Measurements from ENCODE around the gene ZNRF3. TPM values are rescaled to one million over a fixed set of nuclear protein-coding genes. Genes with fewer than 3 reads are reported as not detected.

The ZNRF3 gene
- total RNA-seq, 1 donor from 2014 or later: 7.9 TPM

DNA sequence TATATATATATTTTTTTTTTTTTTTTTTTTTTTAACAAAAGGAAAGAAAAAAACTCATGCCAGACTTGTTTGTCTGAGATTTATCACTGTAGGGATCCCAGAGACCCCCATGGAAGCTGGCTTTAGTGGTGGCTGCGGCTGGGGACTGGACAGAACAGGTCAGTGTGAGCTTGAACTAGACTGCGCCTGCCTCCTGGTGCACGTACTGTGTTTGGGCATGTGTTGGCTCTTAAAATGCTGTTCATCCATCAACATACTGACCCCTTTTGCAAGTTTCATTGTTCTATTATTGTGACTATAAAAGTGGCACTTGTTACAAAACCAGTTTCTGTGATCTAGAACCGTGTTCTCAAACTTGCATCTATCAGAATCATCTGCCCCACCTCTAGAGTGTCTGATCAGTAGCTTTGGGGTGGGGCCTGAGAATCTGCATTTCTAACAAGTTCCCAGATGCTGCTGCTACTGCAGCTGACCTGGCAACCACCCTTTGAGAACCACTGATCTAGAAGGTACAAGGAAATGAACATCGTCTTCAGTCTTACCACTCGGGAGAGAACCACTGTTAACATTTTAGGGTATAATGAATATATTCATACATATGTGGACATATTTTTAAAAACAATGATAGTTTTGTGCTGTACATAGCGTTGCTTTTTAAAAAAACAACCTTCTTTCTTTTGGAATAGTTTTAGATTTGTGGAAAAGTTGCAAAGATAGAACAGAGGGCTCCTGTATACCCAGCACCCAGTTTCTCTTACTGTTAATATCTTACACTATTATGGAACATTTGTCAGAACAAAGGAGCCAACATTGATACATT lies 54.0 kb downstream of the ZNRF3 start:
- Histone ChIP-seq H3K27ac (no peak overlapping the region), H3K27me3 (no peaks in the 10 kb centered on the region), H3K36me3 (no peaks in the 10 kb centered on the region), H3K9me3 (no peaks in the 10 kb centered on the region), H3K4me1 (peaks cover 21% of the 10 kb centered on the region), H3K4me3 (no peak overlapping the region)
- no peak for DNase-seq (ENCODE audit: extremely low spot score in 2 of 2)
- TF ChIP-seq POLR2AphosphoS5 (IDR thresholded peaks at IDR 0.05; ENCODE audit: insufficient read depth in 1 of 2, low read depth in 1 of 2): no peak
- no peak for TF ChIP-seq POLR2A (IDR thresholded peaks at IDR 0.05)
- no peak for TF ChIP-seq CTCF (IDR thresholded peaks at IDR 0.05)
- intact Hi-C loops (cut with DNase I): no loop called here

- Histone ChIP-seq H3K4me3 (no peak overlapping the region), H3K27me3 (no peaks in the 10 kb centered on the region), H3K36me3 (no peaks in the 10 kb centered on the region), H3K9me3 (no peaks in the 10 kb centered on the region), H3K27ac (no peak overlapping the region), H3K4me1 (peaks cover 27% of the 10 kb centered on the region)
- DNase-seq (ENCODE audit: extremely low spot score in 2 of 2): no peak
- intact Hi-C loops (cut with DNase I): no loop called here
- TF ChIP-seq POLR2A (IDR thresholded peaks at IDR 0.05) (no peak), POLR2AphosphoS5 (IDR thresholded peaks at IDR 0.05; ENCODE audit: insufficient read depth in 1 of 2, low read depth in 1 of 2) (no peak), CTCF (IDR thresholded peaks at IDR 0.05) (no peak)
Measured at GRCh38 chr22:28938286-28938833, 55.0 kb downstream of the ZNRF3 start.

- intact Hi-C loops (cut with DNase I): no loop called here
- TF ChIP-seq POLR2AphosphoS5 (IDR thresholded peaks at IDR 0.05; ENCODE audit: insufficient read depth in 1 of 2, low read depth in 1 of 2) (no peak), POLR2A (IDR thresholded peaks at IDR 0.05) (no peak), CTCF (IDR thresholded peaks at IDR 0.05) (no peak)
- H3K4me1 ChIP-seq: peaks cover 27% of the 10 kb centered on the region
- DNase-seq (ENCODE audit: extremely low spot score in 2 of 2): no peak
- H3K27me3 ChIP-seq: no peaks in the 10 kb centered on the region
- no peak overlapping the region for H3K27ac ChIP-seq
- no peaks in the 10 kb centered on the region for H3K9me3 ChIP-seq
- H3K36me3 ChIP-seq: no peaks in the 10 kb centered on the region
- H3K4me3 ChIP-seq: no peak overlapping the region
Measured at GRCh38 chr22:28939394-28939793, 56.0 kb downstream of the ZNRF3 start.

DNA sequence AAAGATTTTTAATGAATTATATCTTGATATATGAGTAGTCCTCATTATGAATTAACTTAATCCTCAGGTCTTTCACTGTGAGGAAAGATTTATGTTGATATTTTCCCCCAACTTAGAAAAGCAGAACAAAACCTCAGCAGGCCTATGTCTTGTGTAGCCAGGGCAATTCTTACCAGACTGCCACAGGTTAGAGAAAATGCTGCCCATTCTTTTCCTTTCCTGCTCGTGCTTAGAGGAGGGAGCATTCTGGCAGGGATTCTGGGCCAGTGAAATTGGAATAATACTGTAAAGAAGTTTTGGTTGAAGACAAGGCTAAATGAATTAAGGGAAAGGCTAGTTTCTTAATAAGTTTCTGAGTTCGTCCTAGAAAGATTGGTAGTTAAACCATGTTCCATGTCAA lies 56.6 kb downstream of the ZNRF3 start:
- Histone ChIP-seq H3K27me3 (no peaks in the 10 kb centered on the region), H3K36me3 (no peaks in the 10 kb centered on the region), H3K4me1 (peaks cover 27% of the 10 kb centered on the region), H3K9me3 (no peaks in the 10 kb centered on the region), H3K27ac (no peak overlapping the region), H3K4me3 (no peak overlapping the region)
- no peak for DNase-seq (ENCODE audit: extremely low spot score in 2 of 2)
- TF ChIP-seq POLR2A (IDR thresholded peaks at IDR 0.05) (no peak), POLR2AphosphoS5 (IDR thresholded peaks at IDR 0.05; ENCODE audit: insufficient read depth in 1 of 2, low read depth in 1 of 2) (no peak), CTCF (IDR thresholded peaks at IDR 0.05) (no peak)
- intact Hi-C loops (cut with DNase I): no loop called here

- Histone ChIP-seq H3K4me1 (peaks cover 23% of the 10 kb centered on the region), H3K4me3 (no peak overlapping the region), H3K27me3 (no peaks in the 10 kb centered on the region), H3K9me3 (no peaks in the 10 kb centered on the region), H3K27ac (no peak overlapping the region), H3K36me3 (no peaks in the 10 kb centered on the region)
- DNase-seq (ENCODE audit: extremely low spot score in 2 of 2): no peak
- TF ChIP-seq CTCF (IDR thresholded peaks at IDR 0.05): no peak
- TF ChIP-seq POLR2AphosphoS5 (IDR thresholded peaks at IDR 0.05; ENCODE audit: insufficient read depth in 1 of 2, low read depth in 1 of 2): no peak
- TF ChIP-seq POLR2A (IDR thresholded peaks at IDR 0.05): no peak
- intact Hi-C loops (cut with DNase I): no loop called here
Measured at GRCh38 chr22:28940441-28940840, 57.1 kb downstream of the ZNRF3 start.
